GM23338 (cell line): ENCODE measurements around the gene MARCHF2. TPM values are rescaled to one million over a fixed set of nuclear protein-coding genes. Genes with fewer than 3 reads are reported as not detected.

ENCODE experiments used
- ATAC-seq: fragments of 200-7000 bp; cut with Tn5 transposase; 3 replicates; pipeline ENCODE4 v1.9.1; 2020
- DNase-seq: peaks from one replicate; pipeline ENCODE4 v3.0.0-alpha.2; 2015; ENCODE audit warnings: low spot score
- H2AFZ ChIP-seq: fragments of 200-600 bp; sonication (generic); 2 replicates; pipeline ENCODE4 v1.8.0; 2016; ENCODE audit warnings: antibody characterized with exemption, mild to moderate bottlenecking, moderate library complexity
- H3F3A ChIP-seq: fragments of 200-600 bp; sonication (generic); replicated peaks from 2 replicates; pipeline ENCODE4 v1.8.0; 2017; ENCODE audit warnings: antibody characterized with exemption, mixed run types, low read depth
- H3K27ac ChIP-seq: fragments of 200-600 bp; sonication (generic); 2 replicates; pipeline ENCODE4 v1.6.1; 2016; ENCODE audit warnings: low read depth
- H3K27me3 ChIP-seq: fragments of 200-600 bp; sonication (generic); 2 replicates; pipeline ENCODE4 v1.8.0; 2016; ENCODE audit warnings: mild to moderate bottlenecking, mixed run types, moderate library complexity; ENCODE audit not compliant: insufficient read depth
- H3K36me3 ChIP-seq: fragments of 200-600 bp; sonication (generic); 2 replicates; pipeline ENCODE4 v1.8.0; 2016; ENCODE audit warnings: mild to moderate bottlenecking; ENCODE audit not compliant: insufficient read depth
- H3K4me1 ChIP-seq: fragments of 200-600 bp; sonication (generic); 2 replicates; pipeline ENCODE4 v1.8.0; 2016; ENCODE audit warnings: mild to moderate bottlenecking, moderate library complexity; ENCODE audit not compliant: insufficient read depth
- H3K4me2 ChIP-seq: fragments of 200-600 bp; sonication (generic); 2 replicates; pipeline ENCODE4 v1.7.1; 2017; ENCODE audit warnings: mixed run types
- H3K4me3 ChIP-seq: fragments of 200-600 bp; sonication (generic); 2 replicates; pipeline ENCODE4 v1.6.1; 2016; ENCODE audit warnings: mixed run types
- H3K79me2 ChIP-seq: fragments of 200-600 bp; sonication (generic); replicated peaks from 2 replicates; pipeline ENCODE4 v1.8.0; 2017; ENCODE audit warnings: mild to moderate bottlenecking; ENCODE audit not compliant: insufficient read depth
- H3K9me2 ChIP-seq: fragments of 200-600 bp; sonication (generic); 2 replicates; pipeline ENCODE4 v1.8.0; 2017; ENCODE audit not compliant: insufficient read depth
- H4K20me1 ChIP-seq: fragments of 200-600 bp; sonication (generic); replicated peaks from 2 replicates; pipeline ENCODE4 v1.8.0; 2017; ENCODE audit warnings: mild to moderate bottlenecking; ENCODE audit not compliant: insufficient read depth
- H3K27ac Mint-ChIP-seq: 2 replicates; pipeline ENCODE4 v1.8.0; 2020; ENCODE audit warnings: inconsistent platforms, mild to moderate bottlenecking, moderate library complexity, mixed read lengths
- H3K27me3 Mint-ChIP-seq: 3 replicates; pipeline ENCODE4 v1.8.0; 2022; ENCODE audit warnings: low read depth, mild to moderate bottlenecking, moderate library complexity, mixed read lengths, inconsistent platforms; ENCODE audit not compliant: insufficient read depth, poor library complexity
- H3K36me3 Mint-ChIP-seq: 3 replicates; pipeline ENCODE4 v1.8.0; 2021; ENCODE audit warnings: low read depth, mild to moderate bottlenecking, inconsistent platforms, moderate library complexity, mixed read lengths
- H3K4me1 Mint-ChIP-seq: 3 replicates; pipeline ENCODE4 v1.8.0; 2020; ENCODE audit warnings: mild to moderate bottlenecking, inconsistent platforms, mixed read lengths
- H3K4me3 Mint-ChIP-seq: 3 replicates; pipeline ENCODE4 v1.8.0; 2021; ENCODE audit warnings: moderate library complexity, mild to moderate bottlenecking, inconsistent platforms, mixed read lengths
- H3K9me3 Mint-ChIP-seq: 3 replicates; pipeline ENCODE4 v1.8.0; 2020; ENCODE audit warnings: moderate library complexity, mild to moderate bottlenecking, inconsistent platforms, mixed read lengths
- CREB1 ChIP-seq: fragments of 250-450 bp; sonication (Bioruptor Pico); IDR thresholded peaks from 2 replicates; pipeline ENCODE4 v1.5.0; 2020; ENCODE audit warnings: low read depth, mild to moderate bottlenecking, moderate library complexity
- CTCF ChIP-seq, 2 experiments: fragments of 200-600 bp in 1 of 2; sonication (generic) in 1 of 2; conservative IDR thresholded peaks; 2 replicates each; pipeline versions ENCODE4 v1.5.1 to v1.6.1; 2016 to 2017; ENCODE audit warnings: antibody characterized with exemption in 2 of 2, low read depth in 2 of 2, mild to moderate bottlenecking in 2 of 2, moderate library complexity in 1 of 2
- ETS1 ChIP-seq: IDR thresholded peaks from 2 replicates; pipeline ENCODE4 v1.6.1; 2016; ENCODE audit warnings: antibody characterized with exemption
- EZH2 ChIP-seq: fragments of 200-600 bp; sonication (generic); IDR thresholded peaks from one replicate; pipeline ENCODE4 v1.8.0; 2017; ENCODE audit warnings: antibody characterized with exemption, mild to moderate bottlenecking, low read depth; ENCODE audit not compliant: unreplicated experiment
- EZH2phosphoT487 ChIP-seq: fragments of 200-600 bp; sonication (generic); IDR thresholded peaks from one replicate; pipeline ENCODE4 v1.8.1; 2018; ENCODE audit warnings: antibody characterized with exemption; ENCODE audit not compliant: unreplicated experiment
- JUNB ChIP-seq: IDR thresholded peaks from one replicate; pipeline ENCODE4 v1.6.1; 2016; ENCODE audit warnings: antibody characterized with exemption; ENCODE audit not compliant: unreplicated experiment
- NANOG ChIP-seq: IDR thresholded peaks from 2 replicates; pipeline ENCODE4 v1.6.1; 2016; ENCODE audit warnings: antibody characterized with exemption, borderline replicate concordance
- POLR2AphosphoS5 ChIP-seq: IDR thresholded peaks from 2 replicates; pipeline ENCODE4 v1.6.1; 2016; ENCODE audit warnings: antibody characterized with exemption, low read depth
- STAT1 ChIP-seq: IDR thresholded peaks from one replicate; pipeline ENCODE4 v1.6.1; 2016; ENCODE audit warnings: antibody characterized with exemption; ENCODE audit not compliant: unreplicated experiment
- ZNF114 ChIP-seq: fragments of 250-450 bp; sonication (Bioruptor Pico); IDR thresholded peaks from 2 replicates; pipeline ENCODE4 v1.5.0; 2020; ENCODE audit warnings: mild to moderate bottlenecking, moderate library complexity
- ZNF331 ChIP-seq: fragments of 250-450 bp; sonication (Bioruptor Pico); IDR thresholded peaks from 2 replicates; pipeline ENCODE4 v1.5.0; 2020; ENCODE audit warnings: low read depth, mild to moderate bottlenecking, moderate library complexity
- ZNF462 ChIP-seq: fragments of 250-450 bp; sonication (Bioruptor Pico); IDR thresholded peaks from 2 replicates; pipeline ENCODE4 v1.5.0; 2020; ENCODE audit warnings: mild to moderate bottlenecking, moderate library complexity
- polyA plus RNA-seq: library from polyadenylated mRNA; unstranded; fragments of >200 nt; fragmentation: Nextera tagmentation; extraction: Ambion mirVana; gene quantifications from 2 replicates; pipeline ENCODE4 v1.2.1, GENCODE V29; 2016
- total RNA-seq: library from RNA; depleted of rRNA; stranded (reverse); fragments of >200 nt; shearing (Covaris generic); gene quantifications from 2 replicates; pipeline ENCODE4 v1.2.3, GENCODE V29; 2014
- TF ChIP-seq, protein P1 (sequence below): IDR thresholded peaks from one replicate; pipeline ENCODE4 v1.6.1; 2018; ENCODE audit warnings: antibody characterized with exemption; ENCODE audit not compliant: unreplicated experiment

MARCHF2 gene
- total and polyA plus RNA-seq, 2 experiments from 2014 or later = 18.9 to 50.1 TPM

- Histone ChIP-seq H3K36me3 (peaks cover 94% of the 10 kb centered on the region), H3K9me2 (no peaks in the 10 kb centered on the region), H2AFZ (no peak overlapping the region), H3F3A (peaks cover 79% of the 10 kb centered on the region), H3K4me1 (no peaks in the 10 kb centered on the region), H3K4me3 (no peak overlapping the region), H3K27me3 (no peaks in the 10 kb centered on the region), H3K4me2 (no peak overlapping the region), H4K20me1 (peaks cover 74% of the 10 kb centered on the region), H3K79me2 (peaks cover 100% of the 10 kb centered on the region), H3K27ac (no peak overlapping the region)
- TF ChIP-seq POLR2AphosphoS5 (no peak), ZNF462 (no peak), EZH2phosphoT487 (no peak), STAT1 (no peak), ETS1 (no peak), NANOG (no peak), JUNB (no peak), CREB1 (CRISPR knock-in tag) (no peak), ZNF114 (CRISPR knock-in tag) (no peak), EZH2 (no peak), CTCF (conservative IDR thresholded peaks at IDR 0.05; ENCODE audit: low read depth in 2 of 2) (no peak), ZNF331 (CRISPR knock-in tag) (no peak)
- TF ChIP-seq, protein P1, sequence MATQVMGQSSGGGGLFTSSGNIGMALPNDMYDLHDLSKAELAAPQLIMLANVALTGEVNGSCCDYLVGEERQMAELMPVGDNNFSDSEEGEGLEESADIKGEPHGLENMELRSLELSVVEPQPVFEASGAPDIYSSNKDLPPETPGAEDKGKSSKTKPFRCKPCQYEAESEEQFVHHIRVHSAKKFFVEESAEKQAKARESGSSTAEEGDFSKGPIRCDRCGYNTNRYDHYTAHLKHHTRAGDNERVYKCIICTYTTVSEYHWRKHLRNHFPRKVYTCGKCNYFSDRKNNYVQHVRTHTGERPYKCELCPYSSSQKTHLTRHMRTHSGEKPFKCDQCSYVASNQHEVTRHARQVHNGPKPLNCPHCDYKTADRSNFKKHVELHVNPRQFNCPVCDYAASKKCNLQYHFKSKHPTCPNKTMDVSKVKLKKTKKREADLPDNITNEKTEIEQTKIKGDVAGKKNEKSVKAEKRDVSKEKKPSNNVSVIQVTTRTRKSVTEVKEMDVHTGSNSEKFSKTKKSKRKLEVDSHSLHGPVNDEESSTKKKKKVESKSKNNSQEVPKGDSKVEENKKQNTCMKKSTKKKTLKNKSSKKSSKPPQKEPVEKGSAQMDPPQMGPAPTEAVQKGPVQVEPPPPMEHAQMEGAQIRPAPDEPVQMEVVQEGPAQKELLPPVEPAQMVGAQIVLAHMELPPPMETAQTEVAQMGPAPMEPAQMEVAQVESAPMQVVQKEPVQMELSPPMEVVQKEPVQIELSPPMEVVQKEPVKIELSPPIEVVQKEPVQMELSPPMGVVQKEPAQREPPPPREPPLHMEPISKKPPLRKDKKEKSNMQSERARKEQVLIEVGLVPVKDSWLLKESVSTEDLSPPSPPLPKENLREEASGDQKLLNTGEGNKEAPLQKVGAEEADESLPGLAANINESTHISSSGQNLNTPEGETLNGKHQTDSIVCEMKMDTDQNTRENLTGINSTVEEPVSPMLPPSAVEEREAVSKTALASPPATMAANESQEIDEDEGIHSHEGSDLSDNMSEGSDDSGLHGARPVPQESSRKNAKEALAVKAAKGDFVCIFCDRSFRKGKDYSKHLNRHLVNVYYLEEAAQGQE = no peak
- no peaks in the 10 kb centered on the region; the same call in 2 of the 3 replicates for H3K9me3 Mint-ChIP-seq
- no peak for DNase-seq
- no peak overlapping the region for H3K4me3 Mint-ChIP-seq
- H3K27ac Mint-ChIP-seq = no peak overlapping the region
- peaks cover 99% of the 10 kb centered on the region for H3K36me3 Mint-ChIP-seq
- H3K4me1 Mint-ChIP-seq = no peaks in the 10 kb centered on the region
- no peak for ATAC-seq
- H3K27me3 Mint-ChIP-seq = peaks cover 17% of the 10 kb centered on the region
Measured at GRCh38 chr19:8468124-8468523, 55.0 kb downstream of the MARCHF2 start.
